Measurements from ENCODE around the gene SLC2A2.

Gene SLC2A2

DNA sequence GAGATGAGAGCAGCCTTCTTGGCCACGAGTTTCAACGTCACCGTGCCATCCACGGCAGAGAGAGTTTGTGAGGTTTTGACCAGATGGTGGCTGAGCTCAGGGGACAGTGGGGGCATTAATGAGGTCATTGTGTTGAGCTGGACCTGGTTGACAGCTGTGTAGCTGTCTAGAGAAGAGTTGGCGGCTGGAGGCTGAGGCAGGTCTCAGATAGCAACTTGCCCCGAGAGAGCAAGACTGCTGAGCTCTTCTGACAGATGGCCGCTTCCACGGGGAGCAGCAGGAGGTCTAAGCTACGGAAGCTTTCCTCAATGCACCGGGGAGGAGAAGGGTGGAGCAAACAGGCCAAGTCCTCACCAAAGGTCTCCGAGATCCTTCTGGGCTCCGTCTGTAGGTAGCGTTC lies 73.3 kb downstream of the SLC2A2 start:
- no peak overlapping the region for H3K9ac ChIP-seq (ENCODE audit: low read depth, low read length)
- H3K36me3 ChIP-seq (ENCODE audit: insufficient read depth, low read length), result no peaks in the 10 kb centered on the region
- no peaks in the 10 kb centered on the region for H3K9me3 ChIP-seq (ENCODE audit: control insufficient read depth, insufficient read depth, low read length)
- H3K4me1 ChIP-seq (ENCODE audit: insufficient read depth, low read length), result no peaks in the 10 kb centered on the region

DNA sequence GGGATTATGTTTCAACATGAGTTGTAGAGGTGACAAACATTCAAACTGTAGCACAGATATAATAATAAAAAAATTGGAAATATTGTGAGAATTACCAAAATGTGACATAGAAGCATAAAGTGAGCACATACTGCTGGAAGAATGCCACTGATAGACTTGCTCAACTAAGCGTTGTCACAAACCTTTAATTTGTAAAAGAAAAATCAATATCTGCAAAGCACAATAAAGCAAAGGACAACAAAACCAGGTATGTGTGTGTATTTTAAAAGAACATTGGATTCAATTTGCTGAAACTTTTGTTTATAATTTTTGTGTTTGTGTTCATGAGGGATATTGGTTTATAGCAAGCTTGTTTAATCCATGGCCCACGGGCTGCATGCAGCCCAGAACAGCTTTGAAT lies 77.3 kb downstream of the SLC2A2 start:
- H3K9ac ChIP-seq (ENCODE audit: low read depth, low read length), result no peak overlapping the region
- peaks cover 13% of the 10 kb centered on the region for H3K9me3 ChIP-seq (ENCODE audit: control insufficient read depth, insufficient read depth, low read length)
- H3K4me1 ChIP-seq (ENCODE audit: insufficient read depth, low read length), result no peaks in the 10 kb centered on the region
- no peaks in the 10 kb centered on the region for H3K36me3 ChIP-seq (ENCODE audit: insufficient read depth, low read length)

DNA sequence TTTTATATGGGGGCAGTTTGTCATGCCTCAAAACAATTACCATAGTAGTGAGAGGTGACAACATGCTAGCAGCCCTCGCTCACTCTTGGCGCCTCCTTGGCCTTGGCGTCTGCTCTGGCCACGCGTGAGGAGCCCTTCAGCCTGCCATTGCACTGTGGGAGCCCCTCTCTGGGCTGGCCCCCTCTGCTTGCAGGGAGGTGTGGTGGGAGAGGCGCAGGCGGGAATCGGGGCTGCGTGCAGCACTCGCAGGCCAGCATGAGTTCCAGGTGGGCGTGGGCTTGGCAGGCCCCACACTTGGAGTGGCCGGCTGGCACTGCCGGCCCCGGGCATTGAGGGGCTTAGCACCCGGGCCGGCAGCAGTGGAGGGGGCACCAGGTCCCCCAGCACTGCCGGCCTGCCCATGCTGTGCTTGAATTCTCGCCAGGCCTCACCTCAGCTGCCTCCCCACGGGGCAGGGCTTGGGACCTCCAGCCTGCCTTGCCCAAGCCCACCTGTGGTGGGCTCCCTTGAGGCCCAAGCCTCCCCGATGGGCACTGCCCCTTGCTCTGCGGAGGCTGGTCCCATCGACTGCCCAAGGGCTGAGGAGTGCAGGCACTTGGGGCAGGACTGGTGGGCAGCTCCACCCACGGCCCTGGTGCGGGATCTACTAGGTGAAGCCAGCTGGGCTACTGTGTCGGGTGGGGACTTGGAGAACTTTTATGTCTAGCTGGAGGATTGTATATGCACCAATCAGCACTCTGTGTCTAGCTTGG lies 79.3 kb downstream of the SLC2A2 start:
- no peaks in the 10 kb centered on the region for H3K4me1 ChIP-seq (ENCODE audit: insufficient read depth, low read length)
- peaks cover 13% of the 10 kb centered on the region for H3K9me3 ChIP-seq (ENCODE audit: control insufficient read depth, insufficient read depth, low read length)
- H3K9ac ChIP-seq (ENCODE audit: low read depth, low read length), result no peak overlapping the region
- H3K36me3 ChIP-seq (ENCODE audit: insufficient read depth, low read length), result no peaks in the 10 kb centered on the region
